Body of pancreas (tissue), 4 donors: ENCODE results near the gene CDH20.

Experiments used
- CTCF ChIP-seq, 7 experiments: fragments of 450-650 bp in 4 of 7; fragments of 200-600 bp in 3 of 7; sonication (generic) in 3 of 7; IDR thresholded peaks; one replicate each; pipeline ENCODE4 v1.5.1; 2016 to 2019; ENCODE audit warnings: antibody characterized with exemption in 7 of 7
- POLR2A ChIP-seq, 3 donors: fragments of 450-650 bp; IDR thresholded peaks; one replicate each; pipeline ENCODE4 v1.6.1; 2016; ENCODE audit warnings: antibody characterized with exemption in 3 of 3, mild to moderate bottlenecking in 2 of 3

DNA sequence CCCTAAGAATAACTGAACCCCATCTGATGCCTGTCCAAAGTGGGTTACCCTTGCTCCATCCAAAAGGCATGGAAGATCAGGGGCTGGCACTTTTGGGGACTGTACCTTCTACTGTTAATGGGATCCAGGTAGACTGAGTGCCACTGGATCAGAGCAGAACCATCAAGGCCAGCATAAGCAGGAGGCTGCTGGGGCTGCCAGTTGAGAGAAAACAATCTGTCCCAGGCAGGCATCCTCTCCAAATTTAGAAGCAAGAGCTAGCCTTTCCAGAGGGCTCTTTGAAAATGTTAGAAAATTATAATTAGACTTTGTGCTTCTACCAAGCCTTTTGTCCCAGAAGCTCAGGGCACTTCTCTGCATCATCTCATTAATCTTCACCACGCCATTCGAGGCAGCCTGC is 245.6 kb downstream of the CDH20 start:
- TF ChIP-seq CTCF (IDR thresholded peaks at IDR 0.05) (no peak), POLR2A (IDR thresholded peaks at IDR 0.05) (no peak)
